Trophoblast cell (in vitro differentiated cells and primary cell): ENCODE measurements around the gene TRIM9.

Source experiments
- DNase-seq, 2 donors: peaks; one replicate each; pipeline ENCODE4 v3.0.0-alpha.2; 2016
- H2AFZ ChIP-seq: 2 replicates; pipeline ENCODE4 v1.6.1; 2013; ENCODE audit warnings: low read length, moderate library complexity, mild to moderate bottlenecking; ENCODE audit not compliant: insufficient read depth, poor library complexity
- H2AK5ac ChIP-seq: 2 replicates; pipeline ENCODE4 v1.6.1; 2013; ENCODE audit warnings: mild to moderate bottlenecking, low read length
- H2BK120ac ChIP-seq: 2 replicates; pipeline ENCODE4 v1.6.1; 2013; ENCODE audit warnings: low read length, mild to moderate bottlenecking, moderate library complexity; ENCODE audit not compliant: insufficient read depth, poor library complexity
- H2BK12ac ChIP-seq: 2 replicates; pipeline ENCODE4 v1.6.1; 2013; ENCODE audit warnings: mild to moderate bottlenecking, low read length, moderate library complexity
- H2BK5ac ChIP-seq: 2 replicates; pipeline ENCODE4 v1.6.1; 2013; ENCODE audit warnings: low read length, low read depth, moderate library complexity, mild to moderate bottlenecking; ENCODE audit not compliant: poor library complexity
- H3K14ac ChIP-seq: 2 replicates; pipeline ENCODE4 v1.6.1; 2013; ENCODE audit warnings: mild to moderate bottlenecking, low read length
- H3K18ac ChIP-seq: 2 replicates; pipeline ENCODE4 v1.6.1; 2013; ENCODE audit warnings: mild to moderate bottlenecking, low read length
- H3K23ac ChIP-seq: 2 replicates; pipeline ENCODE4 v1.6.1; 2013; ENCODE audit warnings: low read length
- H3K27ac ChIP-seq: 2 replicates; pipeline ENCODE4 v1.5.1; 2013; ENCODE audit warnings: low read depth, mild to moderate bottlenecking, inconsistent platforms, low read length, moderate library complexity
- H3K27me3 ChIP-seq: 2 replicates; pipeline ENCODE4 v1.6.1; 2013; ENCODE audit warnings: inconsistent platforms, mild to moderate bottlenecking, low read length, moderate library complexity; ENCODE audit not compliant: insufficient read depth
- H3K36me3 ChIP-seq, 2 experiments: 1 replicate in 1 of 2; 2 replicates in 1 of 2; pipeline ENCODE4 v1.6.1; 2013; ENCODE audit warnings: low read length in 2 of 2, mild to moderate bottlenecking in 2 of 2, moderate library complexity in 1 of 2; ENCODE audit not compliant: insufficient read depth in 2 of 2, control insufficient read depth in 1 of 2
- H3K4ac ChIP-seq: 2 replicates; pipeline ENCODE4 v1.6.1; 2013; ENCODE audit warnings: low read depth, mild to moderate bottlenecking, low read length, moderate library complexity
- H3K4me1 ChIP-seq, 2 experiments: 1 replicate in 1 of 2; 2 replicates in 1 of 2; pipeline ENCODE4 v1.6.1; 2013; ENCODE audit warnings: low read length in 2 of 2, mild to moderate bottlenecking in 2 of 2, moderate library complexity in 1 of 2; ENCODE audit not compliant: insufficient read depth in 2 of 2, control insufficient read depth in 1 of 2
- H3K4me2 ChIP-seq: 2 replicates; pipeline ENCODE4 v1.6.1; 2013; ENCODE audit warnings: inconsistent platforms, mild to moderate bottlenecking, low read length, moderate library complexity
- H3K4me3 ChIP-seq: 2 replicates; pipeline ENCODE4 v1.5.1; 2013; ENCODE audit warnings: mild to moderate bottlenecking, low read depth, low read length, inconsistent platforms
- H3K79me1 ChIP-seq: one replicate; pipeline ENCODE4 v1.6.1; 2013; ENCODE audit warnings: low read length
- H3K79me2 ChIP-seq: 2 replicates; pipeline ENCODE4 v1.6.1; 2013; ENCODE audit warnings: low read length, mild to moderate bottlenecking; ENCODE audit not compliant: control insufficient read depth, insufficient read depth, poor library complexity
- H3K9ac ChIP-seq: 2 replicates; pipeline ENCODE4 v1.6.1; 2013; ENCODE audit warnings: mild to moderate bottlenecking, low read length
- H3K9me3 ChIP-seq: 2 replicates; pipeline ENCODE4 v1.6.1; 2013; ENCODE audit warnings: low read depth, mild to moderate bottlenecking, control low read depth, inconsistent platforms, low read length; ENCODE audit not compliant: insufficient read depth
- H4K12ac ChIP-seq: 2 replicates; pipeline ENCODE4 v1.6.1; 2013; ENCODE audit warnings: low read depth, mild to moderate bottlenecking, low read length, moderate library complexity
- H4K8ac ChIP-seq: 2 replicates; pipeline ENCODE4 v1.6.1; 2013; ENCODE audit warnings: low read depth, mild to moderate bottlenecking, low read length, moderate library complexity
- H4K91ac ChIP-seq: one replicate; pipeline ENCODE4 v1.6.1; 2013; ENCODE audit warnings: low read depth, mild to moderate bottlenecking, low read length, moderate library complexity
- WGBS: extraction: QIAGEN DNeasy Blood & Tissue Kit; methylation state at CpG from one replicate; pipeline ENCODE4 v1.1.7; 2013; ENCODE audit warnings: missing lambda C conversion rate; ENCODE audit not compliant: insufficient read length, insufficient coverage; ENCODE audit errors: extremely low coverage; 5-methylcytosine and 5-hydroxymethylcytosine counted together

TRIM9 gene

GRCh38 chr14:51138404-51139103 lies 43.6 kb upstream of the TRIM9 start:
- no peak overlapping the region for H3K4me2 ChIP-seq
- no peak overlapping the region for H2BK5ac ChIP-seq
- no peak overlapping the region for H3K14ac ChIP-seq
- no peak overlapping the region for H2AFZ ChIP-seq
- H4K8ac ChIP-seq: no peak overlapping the region
- DNase-seq: no peak
- no peak overlapping the region for H3K18ac ChIP-seq
- no peaks in the 10 kb centered on the region for H3K79me1 ChIP-seq
- no peak overlapping the region for H4K12ac ChIP-seq
- H3K79me2 ChIP-seq: no peaks in the 10 kb centered on the region
- H3K4me1 ChIP-seq: no peaks in the 10 kb centered on the region
- no CpG with 5 or more reads among the region's 2 CpGs for WGBS
- H3K36me3 ChIP-seq: no peaks in the 10 kb centered on the region
- H2BK12ac ChIP-seq: no peak overlapping the region
- H3K23ac ChIP-seq: no peak overlapping the region
- H3K4me3 ChIP-seq: no peak overlapping the region
- no peak overlapping the region for H2AK5ac ChIP-seq
- H2BK120ac ChIP-seq: no peak overlapping the region
- H3K9me3 ChIP-seq: no peaks in the 10 kb centered on the region
- no peak overlapping the region for H4K91ac ChIP-seq
- H3K27ac ChIP-seq: no peak overlapping the region
- no peaks in the 10 kb centered on the region for H3K27me3 ChIP-seq
- no peak overlapping the region for H3K9ac ChIP-seq
- H3K4ac ChIP-seq: no peak overlapping the region

GRCh38 chr14:51131516-51131915 lies 36.6 kb upstream of the TRIM9 start:
- no peak overlapping the region for H2AK5ac ChIP-seq
- no peak overlapping the region for H2BK5ac ChIP-seq
- no peak overlapping the region for H4K12ac ChIP-seq
- no peaks in the 10 kb centered on the region for H3K36me3 ChIP-seq
- no peak overlapping the region for H3K4ac ChIP-seq
- no peaks in the 10 kb centered on the region for H3K27me3 ChIP-seq
- H3K4me3 ChIP-seq: no peak overlapping the region
- H3K79me2 ChIP-seq: no peaks in the 10 kb centered on the region
- no peak overlapping the region for H3K27ac ChIP-seq
- peak overlapping the region; percentile 48 for H4K8ac ChIP-seq
- peak overlapping the region; percentile 63 for H2BK12ac ChIP-seq
- H3K4me1 ChIP-seq: peaks cover 8 to 10% of the 10 kb centered on the region in 2 experiments
- no peak overlapping the region for H3K9ac ChIP-seq
- H3K14ac ChIP-seq: peak overlapping the region; percentile 48
- DNase-seq: peak; percentile 81 to 94
- peak overlapping the region; percentile 57 for H2BK120ac ChIP-seq
- no peak overlapping the region for H3K23ac ChIP-seq
- no CpG with 5 or more reads among the region's 2 CpGs for WGBS
- H3K4me2 ChIP-seq: no peak overlapping the region
- no peaks in the 10 kb centered on the region for H3K9me3 ChIP-seq
- no peak overlapping the region for H3K18ac ChIP-seq
- peaks cover 2% of the 10 kb centered on the region for H3K79me1 ChIP-seq
- no peak overlapping the region for H2AFZ ChIP-seq
- H4K91ac ChIP-seq: peak overlapping the region; percentile 68

GRCh38 chr14:51129130-51129529 lies 34.2 kb upstream of the TRIM9 start:
- Histone ChIP-seq H3K4ac (no peak overlapping the region), H2BK120ac (no peak overlapping the region), H4K91ac (no peak overlapping the region), H2BK12ac (no peak overlapping the region), H2BK5ac (no peak overlapping the region), H3K9me3 (no peaks in the 10 kb centered on the region), H3K36me3 (no peaks in the 10 kb centered on the region), H3K4me2 (no peak overlapping the region), H2AFZ (no peak overlapping the region), H3K18ac (no peak overlapping the region), H3K27ac (no peak overlapping the region), H3K4me3 (no peak overlapping the region), H3K23ac (no peak overlapping the region), H4K8ac (no peak overlapping the region), H3K79me2 (no peaks in the 10 kb centered on the region), H3K4me1 (peaks cover 8 to 10% of the 10 kb centered on the region in 2 experiments), H3K14ac (no peak overlapping the region), H3K27me3 (no peaks in the 10 kb centered on the region), H3K79me1 (peaks cover 2% of the 10 kb centered on the region), H4K12ac (no peak overlapping the region), H2AK5ac (no peak overlapping the region), H3K9ac (no peak overlapping the region)
- no CpG with 5 or more reads among the region's 4 CpGs for WGBS
- no peak for DNase-seq

- no peak overlapping the region for H3K4me2 ChIP-seq
- H3K23ac ChIP-seq: no peak overlapping the region
- H2AFZ ChIP-seq: no peak overlapping the region
- H3K79me1 ChIP-seq: peaks cover 3% of the 10 kb centered on the region
- no peaks in the 10 kb centered on the region for H3K27me3 ChIP-seq
- H2AK5ac ChIP-seq: no peak overlapping the region
- no CpG with 5 or more reads among the region's 5 CpGs for WGBS
- H4K12ac ChIP-seq: no peak overlapping the region
- H3K9me3 ChIP-seq: no peaks in the 10 kb centered on the region
- no peak overlapping the region for H3K27ac ChIP-seq
- H2BK120ac ChIP-seq: no peak overlapping the region
- H2BK5ac ChIP-seq: no peak overlapping the region
- H3K14ac ChIP-seq: no peak overlapping the region
- H3K36me3 ChIP-seq: no peaks in the 10 kb centered on the region
- peaks cover 6 to 8% of the 10 kb centered on the region in 2 experiments for H3K4me1 ChIP-seq
- no peak overlapping the region for H3K4ac ChIP-seq
- H3K18ac ChIP-seq: no peak overlapping the region
- H4K91ac ChIP-seq: no peak overlapping the region
- H3K79me2 ChIP-seq: no peaks in the 10 kb centered on the region
- no peak overlapping the region for H2BK12ac ChIP-seq
- no peak overlapping the region for H3K4me3 ChIP-seq
- no peak overlapping the region for H4K8ac ChIP-seq
- H3K9ac ChIP-seq: no peak overlapping the region
- DNase-seq: no peak
Measured at GRCh38 chr14:51124029-51124428, 29.1 kb upstream of the TRIM9 start.
